Skeletal muscle tissue (tissue), 4 donors: ENCODE data around the gene HDHD5. TPM values are rescaled to one million over a fixed set of nuclear protein-coding genes. Genes with fewer than 3 reads are reported as not detected.

Experiments used
- H3K27ac ChIP-seq: one replicate; pipeline ENCODE4 v1.7.0; 2013; ENCODE audit warnings: mild to moderate bottlenecking, low read depth, low read length, inconsistent platforms
- H3K27me3 ChIP-seq, 3 donors: one replicate each; pipeline ENCODE4 v1.7.0; 2013; ENCODE audit warnings: low read length in 3 of 3; ENCODE audit not compliant: control insufficient read depth in 3 of 3, insufficient read depth in 3 of 3
- H3K36me3 ChIP-seq, 3 donors: one replicate each; pipeline ENCODE4 v1.7.0; 2013; ENCODE audit warnings: low read length in 3 of 3; ENCODE audit not compliant: control insufficient read depth in 3 of 3, insufficient read depth in 3 of 3
- H3K4me1 ChIP-seq, 3 donors: one replicate each; pipeline ENCODE4 v1.7.0; 2013; ENCODE audit warnings: low read length in 3 of 3, mild to moderate bottlenecking in 3 of 3; ENCODE audit not compliant: control insufficient read depth in 3 of 3, insufficient read depth in 3 of 3
- H3K4me3 ChIP-seq, 3 donors: one replicate each; pipeline ENCODE4 v1.7.0; 2013; ENCODE audit warnings: low read length in 3 of 3
- H3K9ac ChIP-seq, 3 donors: one replicate each; pipeline ENCODE4 v1.7.0; 2013; ENCODE audit warnings: low read length in 3 of 3, mild to moderate bottlenecking in 3 of 3, moderate library complexity in 2 of 3, low read depth in 1 of 3
- H3K9me3 ChIP-seq, 3 donors: one replicate each; pipeline ENCODE4 v1.7.0; 2013; ENCODE audit warnings: low read length in 3 of 3; ENCODE audit not compliant: control insufficient read depth in 3 of 3
- total RNA-seq: library from RNA; depleted of rRNA; stranded (reverse); fragments of >200 nt; gene quantifications from one replicate; pipeline ENCODE4 v1.2.3, GENCODE V29; 2014
- donor health status: Osteomylitis.

Gene HDHD5
- total RNA-seq, 1 donor from 2014 or later, result 42.8 TPM

DNA sequence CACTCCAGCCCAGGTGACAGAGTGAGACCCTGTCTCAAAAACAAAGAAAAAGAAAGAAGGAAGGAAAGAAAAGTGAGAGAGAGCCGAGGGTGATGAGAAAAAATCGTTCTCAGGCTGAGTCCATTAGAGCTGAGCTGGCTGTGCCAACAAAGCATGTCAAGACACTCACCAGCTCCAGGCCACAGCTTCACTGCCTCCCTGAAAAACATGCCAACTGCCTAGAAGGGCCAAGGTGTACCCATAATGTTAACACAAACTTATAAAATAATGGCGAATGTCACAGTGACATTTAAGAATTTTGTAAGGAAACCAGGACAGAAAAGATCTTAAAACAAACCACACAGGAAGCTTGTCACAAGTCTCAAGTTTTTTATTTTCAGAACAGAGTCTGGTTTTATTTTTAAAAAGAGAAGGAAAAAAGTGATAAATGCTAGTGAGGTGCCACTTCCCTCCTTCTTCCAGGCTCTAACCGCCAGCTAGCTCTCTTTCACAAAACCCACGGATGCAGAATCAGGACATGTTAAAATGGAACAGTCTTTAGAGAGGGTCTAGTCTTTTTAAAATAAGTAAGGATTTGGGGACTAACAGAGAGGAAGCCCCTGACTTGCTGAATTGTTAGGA, 43.0 kb downstream of the HDHD5 start:
- Histone ChIP-seq H3K9me3 (no peaks in the 10 kb centered on the region), H3K4me3 (no peak overlapping the region), H3K4me1 (peaks cover 5 to 19% (median 18%) of the 10 kb centered on the region in 3 donors), H3K27me3 (no peaks in the 10 kb centered on the region), H3K9ac (no peak overlapping the region), H3K27ac (no peak overlapping the region), H3K36me3 (no peaks in the 10 kb centered on the region)

GRCh38 chr22:17115236-17115635, 43.8 kb downstream of the HDHD5 start:
- H3K27ac ChIP-seq, result no peak overlapping the region
- peaks cover 5 to 19% (median 18%) of the 10 kb centered on the region in 3 donors for H3K4me1 ChIP-seq
- H3K27me3 ChIP-seq, result no peaks in the 10 kb centered on the region
- no peaks in the 10 kb centered on the region for H3K36me3 ChIP-seq
- no peaks in the 10 kb centered on the region for H3K9me3 ChIP-seq
- H3K4me3 ChIP-seq, result no peak overlapping the region
- no peak overlapping the region for H3K9ac ChIP-seq

DNA sequence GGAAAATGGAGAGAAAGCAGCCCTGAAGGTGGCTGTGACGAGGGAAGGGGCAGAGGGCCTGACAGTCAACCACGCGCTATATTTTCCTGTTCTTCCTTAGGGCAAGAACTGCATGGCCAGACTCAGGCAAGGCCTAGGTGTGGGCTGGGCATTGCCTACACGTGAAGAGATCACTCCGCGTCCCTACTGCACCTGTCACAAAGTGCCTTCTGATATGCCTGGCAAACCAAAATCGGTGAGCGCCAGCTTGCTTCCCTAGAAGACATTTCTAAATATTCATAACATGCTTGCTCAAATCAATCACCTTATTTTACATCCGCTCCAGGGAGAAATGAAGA, 44.2 kb downstream of the HDHD5 start:
- Histone ChIP-seq H3K27me3 (no peaks in the 10 kb centered on the region), H3K36me3 (peaks cover 0 to 2% (median 0%) of the 10 kb centered on the region in 3 donors), H3K4me1 (peaks cover 4 to 18% (median 18%) of the 10 kb centered on the region in 3 donors), H3K4me3 (no peak overlapping the region), H3K27ac (no peak overlapping the region), H3K9ac (no peak overlapping the region), H3K9me3 (no peaks in the 10 kb centered on the region)

GRCh38 chr22:17114173-17114897, 44.7 kb downstream of the HDHD5 start:
- no peak overlapping the region for H3K27ac ChIP-seq
- H3K27me3 ChIP-seq, result no peaks in the 10 kb centered on the region
- H3K36me3 ChIP-seq, result peaks cover 0 to 2% (median 0%) of the 10 kb centered on the region in 3 donors
- no peaks in the 10 kb centered on the region for H3K9me3 ChIP-seq
- H3K4me3 ChIP-seq, result no peak overlapping the region
- peaks cover 0 to 15% (median 13%) of the 10 kb centered on the region in 3 donors for H3K4me1 ChIP-seq
- no peak overlapping the region for H3K9ac ChIP-seq

DNA sequence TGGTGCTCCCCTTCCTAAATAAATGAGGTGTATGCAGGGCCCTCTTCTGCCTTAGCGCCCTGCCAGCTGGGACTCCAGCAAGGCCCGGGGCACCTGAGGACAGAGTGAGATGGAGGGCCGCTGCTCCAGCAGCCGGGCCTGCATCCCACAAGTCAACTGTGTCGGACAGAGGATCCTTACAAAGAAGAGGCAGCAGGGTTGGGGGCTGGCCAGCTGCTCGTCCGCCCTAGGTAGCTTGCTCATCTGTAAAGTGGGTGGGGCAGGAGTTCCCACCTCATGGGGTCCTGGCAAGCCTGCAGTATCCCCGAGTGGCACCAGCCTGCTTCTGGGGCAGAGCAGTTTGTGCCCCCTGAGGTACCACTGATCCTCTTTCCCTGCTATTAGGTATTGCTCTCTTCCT, 45.5 kb downstream of the HDHD5 start:
- no peak overlapping the region for H3K27ac ChIP-seq
- no peak overlapping the region for H3K9ac ChIP-seq
- no peaks in the 10 kb centered on the region for H3K27me3 ChIP-seq
- H3K4me3 ChIP-seq, result no peak overlapping the region
- peaks cover 0 to 3% (median 1%) of the 10 kb centered on the region in 3 donors for H3K36me3 ChIP-seq
- no peaks in the 10 kb centered on the region for H3K9me3 ChIP-seq
- peaks cover 0 to 10% (median 8%) of the 10 kb centered on the region in 3 donors for H3K4me1 ChIP-seq

GRCh38 chr22:17112491-17113042, 46.5 kb downstream of the HDHD5 start:
- Histone ChIP-seq H3K4me3 (no peak overlapping the region), H3K27ac (no peak overlapping the region), H3K27me3 (no peaks in the 10 kb centered on the region), H3K36me3 (peaks cover 3 to 10% (median 8%) of the 10 kb centered on the region in 3 donors), H3K9ac (no peak overlapping the region), H3K9me3 (no peaks in the 10 kb centered on the region), H3K4me1 (peaks cover 0 to 5% (median 0%) of the 10 kb centered on the region in 3 donors)

GRCh38 chr22:17110791-17111550, 48.1 kb downstream of the HDHD5 start:
- Histone ChIP-seq H3K4me3 (no peak overlapping the region), H3K27ac (no peak overlapping the region), H3K9me3 (no peaks in the 10 kb centered on the region), H3K36me3 (peaks cover 3 to 11% (median 10%) of the 10 kb centered on the region in 3 donors), H3K9ac (no peak overlapping the region), H3K27me3 (no peaks in the 10 kb centered on the region), H3K4me1 (no peaks in the 10 kb centered on the region)

DNA sequence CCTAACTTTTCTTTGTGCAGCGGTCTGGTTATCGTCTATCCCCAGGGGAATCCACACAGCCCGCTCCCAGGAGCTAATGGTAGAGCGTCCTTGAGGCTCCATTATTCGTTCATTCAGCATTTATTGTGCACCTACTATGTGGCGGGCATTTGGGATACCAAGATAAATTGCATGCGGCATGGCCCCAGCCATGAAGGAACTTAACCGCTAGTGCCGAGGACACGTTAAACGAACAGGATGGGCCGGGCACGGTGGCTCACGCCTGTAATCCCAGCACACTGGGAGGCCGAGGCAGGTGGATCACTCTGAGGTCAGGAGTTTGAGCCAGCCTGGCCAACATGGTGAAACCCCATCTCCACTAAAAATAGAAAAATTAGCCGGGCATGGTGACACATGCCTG, 49.1 kb downstream of the HDHD5 start:
- Histone ChIP-seq H3K36me3 (peaks cover 3 to 18% (median 14%) of the 10 kb centered on the region in 3 donors), H3K27me3 (no peaks in the 10 kb centered on the region), H3K9me3 (no peaks in the 10 kb centered on the region), H3K4me3 (no peak overlapping the region), H3K4me1 (no peaks in the 10 kb centered on the region), H3K9ac (no peak overlapping the region), H3K27ac (no peak overlapping the region)

DNA sequence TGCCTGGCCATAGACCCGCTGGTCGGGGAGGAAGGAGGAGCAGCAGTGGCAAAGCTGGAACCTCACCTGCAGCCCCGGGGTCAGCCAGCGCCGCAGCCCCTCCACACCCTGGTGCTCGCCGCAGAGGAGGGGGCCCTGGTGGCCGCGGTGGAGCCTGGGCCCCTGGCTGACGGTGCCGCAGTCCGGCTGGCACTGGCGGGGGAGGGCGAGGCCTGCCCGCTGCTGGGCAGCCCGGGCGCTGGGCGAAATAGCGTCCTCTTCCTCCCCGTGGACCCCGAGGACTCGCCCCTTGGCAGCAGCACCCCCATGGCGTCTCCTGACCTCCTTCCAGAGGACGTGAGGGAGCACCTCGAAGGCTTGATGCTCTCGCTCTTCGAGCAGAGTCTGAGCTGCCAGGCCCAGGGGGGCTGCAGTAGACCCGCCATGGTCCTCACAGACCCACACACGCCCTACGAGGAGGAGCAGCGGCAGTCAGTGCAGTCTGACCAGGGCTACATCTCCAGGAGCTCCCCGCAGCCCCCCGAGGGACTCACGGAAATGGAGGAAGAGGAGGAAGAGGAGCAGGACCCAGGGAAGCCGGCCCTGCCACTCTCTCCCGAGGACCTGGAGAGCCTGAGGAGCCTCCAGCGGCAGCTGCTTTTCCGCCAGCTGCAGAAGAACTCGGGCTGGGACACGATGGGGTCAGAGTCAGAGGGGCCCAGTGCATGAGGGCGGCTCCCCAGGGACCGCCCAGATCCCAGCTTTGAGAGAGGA, 49.8 kb downstream of the HDHD5 start:
- Histone ChIP-seq H3K4me1 (no peaks in the 10 kb centered on the region), H3K9ac (no peak overlapping the region), H3K27me3 (no peaks in the 10 kb centered on the region), H3K36me3 (peaks cover 3 to 19% (median 17%) of the 10 kb centered on the region in 3 donors), H3K9me3 (no peaks in the 10 kb centered on the region), H3K4me3 (no peak overlapping the region), H3K27ac (no peak overlapping the region)
